HepG2 (cell line): Measurements from ENCODE around the gene GSDMA. TPM values are rescaled to one million over a fixed set of nuclear protein-coding genes. Genes with fewer than 3 reads are reported as not detected.

Experiments used
- ATAC-seq: fragments of 200-7000 bp; cut with Tn5 transposase; 3 replicates; pipeline ENCODE4 v1.9.1; 2020; ENCODE audit warnings: mild to moderate bottlenecking, moderate library complexity
- BruUV-seq: library from RNA; stranded (reverse); fragments of 400-500 nt; replicated peaks from 2 replicates; lab custom pipeline; 2021; lab: Mats Ljungman, UMichigan
- CTCF ChIA-PET: fragments of 300-600 bp; formaldehyde crosslinking; extraction: SDS; loops from one replicate; lab custom pipeline; 2021; ENCODE audit warnings: low total read pairs, inconsistent platforms, low intra/inter-chr PET ratio; lab: Yijun Ruan, JAX
- POLR2A ChIA-PET: fragments of 350-600 bp; sonication (Branson Sonifier 250); formaldehyde crosslinking; loops from one replicate; lab custom pipeline; 2020; ENCODE audit warnings: antibody characterized with exemption, inconsistent platforms; lab: Yijun Ruan, JAX
- DNase-seq: peaks from one replicate; pipeline ENCODE4 v3.0.0-alpha.2; 2015; ENCODE audit warnings: low spot score
- FAIRE-seq: peaks from 3 replicates; lab custom pipeline; 2011; peaks lifted over from hg19 to GRCh38; lab: Jason Lieb, UNC
- H2AFZ ChIP-seq: one replicate; pipeline ENCODE4 v1.6.1; 2011; ENCODE audit warnings: low read length, inconsistent platforms
- H3K27ac ChIP-seq: fragments of 300-600 bp; 3 replicates; pipeline ENCODE4 v1.8.0; 2011; ENCODE audit warnings: mixed run types, mild to moderate bottlenecking, mixed read lengths, low read length, inconsistent platforms; ENCODE audit not compliant: insufficient read depth; ENCODE audit errors: extremely low read length
- H3K27me3 ChIP-seq, 2 experiments: fragments of 200-600 bp in 1 of 2; 2 replicates in 1 of 2; 3 replicates in 1 of 2; pipeline versions ENCODE4 v1.6.0 to v1.8.0; 2011; ENCODE audit warnings: low read length in 2 of 2, mild to moderate bottlenecking in 2 of 2, moderate library complexity in 2 of 2, inconsistent platforms in 1 of 2; ENCODE audit not compliant: insufficient read depth in 2 of 2, control insufficient read depth in 1 of 2
- H3K36me3 ChIP-seq, 2 experiments: fragments of 200-600 bp in 1 of 2; replicated peaks in 1 of 2; 2 replicates in 1 of 2; 3 replicates in 1 of 2; pipeline versions ENCODE4 v1.5.1 to v1.8.0; 2011; ENCODE audit warnings: low read length in 2 of 2, inconsistent platforms in 1 of 2; ENCODE audit not compliant: insufficient read depth in 2 of 2, control insufficient read depth in 1 of 2
- H3K4me1 ChIP-seq: 2 replicates; pipeline ENCODE4 v1.5.1; 2012; ENCODE audit warnings: low read length, inconsistent platforms; ENCODE audit not compliant: insufficient read depth
- H3K4me2 ChIP-seq: 2 replicates; pipeline ENCODE4 v1.6.0; 2011; ENCODE audit warnings: low read depth, low read length, inconsistent platforms
- H3K4me3 ChIP-seq, 3 experiments: fragments of 200-600 bp in 1 of 3; sonication (generic), shearing (Covaris generic) in 1 of 3; replicated peaks in 1 of 3; 2 replicates each; pipeline ENCODE4 v1.5.1; 2011 to 2016; ENCODE audit warnings: low read length in 3 of 3, inconsistent platforms in 2 of 3, low read depth in 2 of 3, mild to moderate bottlenecking in 2 of 3, control low read depth in 1 of 3, mixed read lengths in 1 of 3; ENCODE audit not compliant: insufficient read depth in 1 of 3
- H3K79me2 ChIP-seq: one replicate; pipeline ENCODE4 v1.6.1; 2011; ENCODE audit warnings: low read length, inconsistent platforms; ENCODE audit not compliant: insufficient read depth
- H3K9ac ChIP-seq: 2 replicates; pipeline ENCODE4 v1.6.0; 2011; ENCODE audit warnings: mild to moderate bottlenecking, low read depth, low read length, inconsistent platforms; ENCODE audit not compliant: insufficient read depth
- H3K9me3 ChIP-seq: 2 replicates; pipeline ENCODE4 v1.5.1; 2012; ENCODE audit warnings: mild to moderate bottlenecking, low read length
- H4K20me1 ChIP-seq: 2 replicates; pipeline ENCODE4 v1.6.0; 2011; ENCODE audit warnings: inconsistent platforms, mild to moderate bottlenecking, low read length, moderate library complexity; ENCODE audit not compliant: insufficient read depth
- FOSL2 ChIP-seq: sonication (generic); formaldehyde crosslinking; IDR thresholded peaks from 2 replicates; pipeline ENCODE4 v1.4.0; 2020; ENCODE audit warnings: missing genetic modification reagents
- HNRNPL ChIP-seq: fragments of 200-400 bp; formaldehyde crosslinking; IDR thresholded peaks from 2 replicates; pipeline ENCODE4 v1.6.1; 2017; ENCODE audit warnings: mild to moderate bottlenecking, low read depth, low read length
- KLF13 ChIP-seq: sonication (generic); formaldehyde crosslinking; IDR thresholded peaks from 2 replicates; pipeline ENCODE4 v1.4.0; 2020; ENCODE audit warnings: mild to moderate bottlenecking, missing genetic modification reagents
- POLR2A ChIP-seq, 2 experiments: IDR thresholded peaks; 2 replicates each; pipeline ENCODE4 v1.6.1; 2011; ENCODE audit warnings: low read depth in 2 of 2, low read length in 2 of 2, mild to moderate bottlenecking in 1 of 2, moderate library complexity in 1 of 2; ENCODE audit not compliant: insufficient read depth in 1 of 2
- RBFOX2 ChIP-seq: fragments of 200-400 bp; formaldehyde crosslinking; IDR thresholded peaks from 2 replicates; pipeline ENCODE4 v1.6.1; 2017; ENCODE audit warnings: low read depth, mild to moderate bottlenecking, low read length
- RBM22 ChIP-seq: fragments of 200-400 bp; formaldehyde crosslinking; optimal IDR thresholded peaks from 2 replicates; pipeline ENCODE3; 2017; ENCODE audit warnings: mild to moderate bottlenecking, low read length, moderate library complexity
- RBM39 ChIP-seq: fragments of 200-400 bp; formaldehyde crosslinking; IDR thresholded peaks from one replicate; pipeline ENCODE4 v1.6.1; 2018; ENCODE audit warnings: antibody characterized with exemption, mild to moderate bottlenecking, low read depth, low read length; ENCODE audit not compliant: poor library complexity, severe bottlenecking
- REL ChIP-seq: sonication (generic); formaldehyde crosslinking; conservative IDR thresholded peaks from 2 replicates; pipeline ENCODE4 v1.8.0; 2022; ENCODE audit warnings: mild to moderate bottlenecking, missing genetic modification reagents, moderate library complexity
- SIN3B ChIP-seq: fragments of 150-350 bp; IDR thresholded peaks from 2 replicates; pipeline ENCODE4 v1.6.1; 2014; ENCODE audit warnings: low read length
- ZNF350 ChIP-seq: sonication (generic); formaldehyde crosslinking; IDR thresholded peaks from 2 replicates; pipeline ENCODE4 v1.4.0; 2020; ENCODE audit warnings: mild to moderate bottlenecking, low read depth, missing genetic modification reagents, borderline replicate concordance
- ZNF496 ChIP-seq: sonication (generic); formaldehyde crosslinking; IDR thresholded peaks from 2 replicates; pipeline ENCODE4 v1.8.1; 2023; ENCODE audit warnings: mild to moderate bottlenecking, moderate library complexity, missing genetic modification reagents; ENCODE audit not compliant: insufficient replicate concordance
- ZNF687 ChIP-seq: sonication (generic); formaldehyde crosslinking; IDR thresholded peaks from 2 replicates; pipeline ENCODE4 v1.5.1; 2020; ENCODE audit warnings: mild to moderate bottlenecking, missing genetic modification reagents, moderate library complexity
- ZNF800 ChIP-seq: sonication (generic); formaldehyde crosslinking; IDR thresholded peaks from 2 replicates; pipeline ENCODE4 v1.4.0; 2020; ENCODE audit warnings: missing genetic modification reagents
- WGBS: methylation state at CpG from one replicate; pipeline ENCODE4 v1.1.6; 2017; ENCODE audit warnings: low lambda C conversion rate; 5-methylcytosine and 5-hydroxymethylcytosine counted together
- in situ Hi-C: cut with HindIII; loops from 2 replicates; pipeline ENCODE4 v1.10.0; 2017; ENCODE audit warnings: low pct_unique_long_range_greater_than_20kb; ENCODE audit not compliant: extremely low pct_ligation_motif_present
- intact Hi-C: fragments of 100-400 bp; cut with micrococcal nuclease; formaldehyde crosslinking; loops from one replicate; pipeline ENCODE4 v1.10.0; 2022; ENCODE audit not compliant: unreplicated experiment
- polyA plus RNA-seq, 8 experiments: library from polyadenylated mRNA; depleted of rRNA in 3 of 8; stranded (reverse) in 7 of 8; unstranded in 1 of 8; fragments of >200 nt; fragmentation: Illumina TruSeq in 4 of 8; extraction: Trizol in 4 of 8; gene quantifications; 2 replicates each; pipeline versions ENCODE4 v1.2.1 to v1.2.3, GENCODE V29; 2011 to 2016; ENCODE audit warnings: low read depth in 4 of 8, missing spikeins in 1 of 8, mixed read lengths in 1 of 8; ENCODE audit not compliant: insufficient read depth in 1 of 8
- total RNA-seq, 5 experiments: library from RNA; depleted of rRNA; stranded (reverse); fragments of >200 nt; fragmentation: Illumina TruSeq; extraction: Trizol; gene quantifications; 2 replicates each; pipeline ENCODE4 v1.2.3, GENCODE V29; 2016; ENCODE audit warnings: low read depth in 1 of 5
- TF ChIP-seq, protein P1 (sequence below): sonication (generic); formaldehyde crosslinking; IDR thresholded peaks from 2 replicates; pipeline ENCODE4 v1.4.0; 2020; ENCODE audit warnings: missing genetic modification reagents, borderline replicate concordance

GSDMA gene
- total and polyA plus RNA-seq, 2 of the 13 experiments (the other 11 are each of a cell fraction or from before 2014, with no cell fraction given), result not detected

DNA sequence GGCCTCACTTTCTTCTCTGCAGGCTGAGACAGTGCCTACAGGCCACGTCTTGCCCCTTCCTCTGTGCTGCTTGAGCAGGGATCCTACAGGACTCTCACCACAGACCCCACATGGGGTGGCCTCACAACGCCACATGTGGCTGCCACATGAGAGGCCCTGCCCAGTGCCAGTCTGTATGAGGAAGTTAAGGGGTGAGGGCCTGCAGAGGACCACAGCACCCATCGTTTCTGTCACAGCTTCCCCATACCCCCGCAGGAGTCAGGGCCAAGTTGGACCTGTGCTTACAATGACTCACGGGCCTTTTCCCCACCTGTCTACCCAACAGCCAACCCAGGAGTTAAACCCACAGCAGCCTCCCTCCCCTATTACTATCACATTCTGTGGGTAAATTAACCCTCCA, 41.5 kb upstream of the GSDMA start:
- Histone ChIP-seq H3K27ac (peak overlapping the region; percentile 93), H3K9ac (peak overlapping the region; percentile 27; the same call in 1 of the 2 replicates), H3K36me3 (peaks cover 25 to 26% of the 10 kb centered on the region in 2 experiments), H3K27me3 (no peaks in the 10 kb centered on the region; a peak in 1 of 5 replicates), H4K20me1 (peaks cover 11% of the 10 kb centered on the region; the same call in 1 of the 2 replicates), H3K9me3 (no peaks in the 10 kb centered on the region), H2AFZ (no peak overlapping the region), H3K79me2 (peaks cover 39% of the 10 kb centered on the region), H3K4me2 (peak overlapping the region; percentile 10; the same call in 1 of the 2 replicates), H3K4me3 (peak overlapping the region in 1 of 3 experiments; percentile 1; a peak in 1 of 6 replicates), H3K4me1 (peaks cover 95% of the 10 kb centered on the region)
- DNase-seq (no peak), ATAC-seq (no peak), FAIRE-seq (no peak)
- POLR2A ChIA-PET, result interaction anchor here (2.3 kb wide), 1 partner anchor 17 kb away, joined by 8 read pairs; no protein-coding TSS in a partner anchor
- TSS peak; percentile 76 for BruUV-seq
- intact Hi-C loops, result loop anchor here (10.0 kb wide), 1 partner anchor 183 kb away; the partner anchor contains the start of gene NR1D1
- CTCF ChIA-PET, result no interaction called here
- 79% methylated on average over 5 of the region's 5 CpGs for WGBS
- in situ Hi-C loops, result loop anchor here (5.0 kb wide), 1 partner anchor 51 kb away; no protein-coding TSS in a partner anchor
- TF ChIP-seq RBM39, result no peak
- TF ChIP-seq ZNF496 (CRISPR knock-in tag), result no peak
- TF ChIP-seq REL (CRISPR knock-in tag), result no peak
- TF ChIP-seq, protein P1, sequence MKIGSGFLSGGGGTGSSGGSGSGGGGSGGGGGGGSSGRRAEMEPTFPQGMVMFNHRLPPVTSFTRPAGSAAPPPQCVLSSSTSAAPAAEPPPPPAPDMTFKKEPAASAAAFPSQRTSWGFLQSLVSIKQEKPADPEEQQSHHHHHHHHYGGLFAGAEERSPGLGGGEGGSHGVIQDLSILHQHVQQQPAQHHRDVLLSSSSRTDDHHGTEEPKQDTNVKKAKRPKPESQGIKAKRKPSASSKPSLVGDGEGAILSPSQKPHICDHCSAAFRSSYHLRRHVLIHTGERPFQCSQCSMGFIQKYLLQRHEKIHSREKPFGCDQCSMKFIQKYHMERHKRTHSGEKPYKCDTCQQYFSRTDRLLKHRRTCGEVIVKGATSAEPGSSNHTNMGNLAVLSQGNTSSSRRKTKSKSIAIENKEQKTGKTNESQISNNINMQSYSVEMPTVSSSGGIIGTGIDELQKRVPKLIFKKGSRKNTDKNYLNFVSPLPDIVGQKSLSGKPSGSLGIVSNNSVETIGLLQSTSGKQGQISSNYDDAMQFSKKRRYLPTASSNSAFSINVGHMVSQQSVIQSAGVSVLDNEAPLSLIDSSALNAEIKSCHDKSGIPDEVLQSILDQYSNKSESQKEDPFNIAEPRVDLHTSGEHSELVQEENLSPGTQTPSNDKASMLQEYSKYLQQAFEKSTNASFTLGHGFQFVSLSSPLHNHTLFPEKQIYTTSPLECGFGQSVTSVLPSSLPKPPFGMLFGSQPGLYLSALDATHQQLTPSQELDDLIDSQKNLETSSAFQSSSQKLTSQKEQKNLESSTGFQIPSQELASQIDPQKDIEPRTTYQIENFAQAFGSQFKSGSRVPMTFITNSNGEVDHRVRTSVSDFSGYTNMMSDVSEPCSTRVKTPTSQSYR (CRISPR knock-in tag), result no peak
- no peak for TF ChIP-seq KLF13 (CRISPR knock-in tag)
- no peak for TF ChIP-seq SIN3B
- TF ChIP-seq RBM22, result peak; percentile 16
- TF ChIP-seq RBFOX2, result peak; percentile 64
- TF ChIP-seq ZNF687 (CRISPR knock-in tag), result 0 out of 2 replicates have a peak, but pooled peaks have one; percentile 9
- TF ChIP-seq FOSL2 (CRISPR knock-in tag), result peak; percentile 11; the same call in 1 of the 2 replicates
- TF ChIP-seq ZNF350 (CRISPR knock-in tag), result 0 out of 2 replicates have a peak, but pooled peaks have one; percentile 7
- TF ChIP-seq HNRNPL, result 0 out of 2 replicates have a peak, but pooled peaks have one; percentile 16
- no peak for TF ChIP-seq ZNF800
- 0 out of 4 replicates have a peak, but pooled peaks of 1 of the 2 experiments have one; percentile 20 for TF ChIP-seq POLR2A (IDR thresholded peaks at IDR 0.05; ENCODE audit: insufficient read depth in 1 of 2, low read depth in 2 of 2, low read length in 2 of 2)
